IPS DF 6.9 (cell line): ENCODE results near the gene UBE2V1.

ENCODE experiments used
- DNase-seq: peaks from one replicate; pipeline ENCODE4 v3.0.0-alpha.2; 2013; ENCODE audit warnings: low read depth, low spot score
- H3K27ac ChIP-seq: one replicate; pipeline ENCODE4 v1.5.1; 2013; ENCODE audit warnings: low read length, control low read depth
- H3K27me3 ChIP-seq: 2 replicates; pipeline ENCODE4 v1.6.1; 2013; ENCODE audit warnings: mild to moderate bottlenecking, low read length; ENCODE audit not compliant: control insufficient read depth, insufficient read depth
- H3K36me3 ChIP-seq: 2 replicates; pipeline ENCODE4 v1.6.1; 2013; ENCODE audit warnings: low read length; ENCODE audit not compliant: control insufficient read depth, insufficient read depth
- H3K4me1 ChIP-seq: 2 replicates; pipeline ENCODE4 v1.6.1; 2013; ENCODE audit warnings: low read length; ENCODE audit not compliant: control insufficient read depth, insufficient read depth
- H3K4me3 ChIP-seq: 2 replicates; pipeline ENCODE4 v1.5.1; 2013; ENCODE audit warnings: mild to moderate bottlenecking, low read length
- H3K9me3 ChIP-seq: 2 replicates; pipeline ENCODE4 v1.6.1; 2013; ENCODE audit warnings: low read length, inconsistent platforms; ENCODE audit not compliant: control insufficient read depth, insufficient read depth
- WGBS: extraction: QIAGEN DNeasy Blood & Tissue Kit; methylation state at CpG from one replicate; pipeline ENCODE4 v1.1.7; 2013; ENCODE audit warnings: mixed read lengths, missing lambda C conversion rate; ENCODE audit not compliant: insufficient read length, insufficient coverage; 5-methylcytosine and 5-hydroxymethylcytosine counted together

Gene UBE2V1

GRCh38 chr20:50032955-50033666 lies 79.8 kb downstream of the UBE2V1 start:
- H3K4me3 ChIP-seq, result no peak overlapping the region
- no peak for DNase-seq
- H3K27ac ChIP-seq, result no peak overlapping the region
- no peaks in the 10 kb centered on the region for H3K4me1 ChIP-seq
- no peaks in the 10 kb centered on the region for H3K36me3 ChIP-seq
- H3K9me3 ChIP-seq, result no peaks in the 10 kb centered on the region
- WGBS, result no CpG with 5 or more reads among the region's 9 CpGs
- H3K27me3 ChIP-seq, result no peaks in the 10 kb centered on the region
